ENCODE measurements around the gene CFB. TPM values are rescaled to one million over a fixed set of nuclear protein-coding genes. Genes with fewer than 3 reads are reported as not detected.

CFB gene
- polyA plus RNA-seq, 1 of the 3 experiments (the other 2 are of a cell fraction), result 42.1 TPM

- TF ChIP-seq TCF12 (IDR thresholded peaks at IDR 0.05), result no peak
- no peak for TF ChIP-seq RFX5 (IDR thresholded peaks at IDR 0.05; ENCODE audit: low read length)
- TF ChIP-seq MXI1 (IDR thresholded peaks at IDR 0.05; ENCODE audit: low read depth, low read length), result no peak
- TF ChIP-seq, protein P1, sequence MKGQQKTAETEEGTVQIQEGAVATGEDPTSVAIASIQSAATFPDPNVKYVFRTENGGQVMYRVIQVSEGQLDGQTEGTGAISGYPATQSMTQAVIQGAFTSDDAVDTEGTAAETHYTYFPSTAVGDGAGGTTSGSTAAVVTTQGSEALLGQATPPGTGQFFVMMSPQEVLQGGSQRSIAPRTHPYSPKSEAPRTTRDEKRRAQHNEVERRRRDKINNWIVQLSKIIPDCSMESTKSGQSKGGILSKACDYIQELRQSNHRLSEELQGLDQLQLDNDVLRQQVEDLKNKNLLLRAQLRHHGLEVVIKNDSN (IDR thresholded peaks at IDR 0.05; ENCODE audit: borderline replicate concordance, low read depth), result no peak
- no peak for TF ChIP-seq ELF1 (IDR thresholded peaks at IDR 0.05)
- TF ChIP-seq NFIC (IDR thresholded peaks at IDR 0.05; ENCODE audit: borderline replicate concordance), result no peak
- no peak for TF ChIP-seq FOXJ3 (CRISPR knock-in tag; IDR thresholded peaks at IDR 0.05)
- TF ChIP-seq MEF2A (IDR thresholded peaks at IDR 0.05; ENCODE audit: borderline replicate concordance, low read depth), result no peak
- no peak for TF ChIP-seq CHD2 (IDR thresholded peaks at IDR 0.05; ENCODE audit: low read length, partially characterized antibody)
- no peak for TF ChIP-seq TEAD4 (IDR thresholded peaks at IDR 0.05; ENCODE audit: borderline replicate concordance, insufficient read depth)
- no peaks in the 10 kb centered on the region for H3K79me2 ChIP-seq (ENCODE audit: insufficient read depth)
- POLR2A ChIA-PET, result interaction anchor here (2.1 kb wide), 1 partner anchor 8 kb away, joined by 7 read pairs; no protein-coding TSS in a partner anchor
Observed at GRCh38 chr6:31943742-31944141, 2.2 kb upstream of the CFB start.

GRCh38 chr6:31945154-31945506, 765 bp upstream of the CFB start:
- Histone ChIP-seq H3K9ac (no peak overlapping the region; the same call in 1 of the 2 replicates), H3K9me2 (no peaks in the 10 kb centered on the region), H3K9me3 (no peaks in the 10 kb centered on the region), H3K36me3 (replicated peaks in 1 of 2; ENCODE audit: control insufficient read depth in 1 of 2, insufficient read depth in 2 of 2, low read length in 1 of 2) (no peaks in the 10 kb centered on the region), H3F3A (replicated peaks; ENCODE audit: insufficient read depth) (peaks cover 15% of the 10 kb centered on the region), H3K4me3 (ENCODE audit: low read depth in 2 of 2, low read length in 1 of 2) (peak overlapping the region; percentile 2 to 49; a peak in 1 of 4 replicates), H2AFZ (ENCODE audit: low read depth) (peak overlapping the region; percentile 89), H3K27ac (ENCODE audit: low read depth in 2 of 2, low read length in 1 of 2) (peak overlapping the region; percentile 39 to 92; a peak in 3 of 4 replicates), H3K4me1 (ENCODE audit: control insufficient read depth in 1 of 2, insufficient read depth in 2 of 2, low read depth in 1 of 2, low read length in 1 of 2) (peaks cover 9 to 15% of the 10 kb centered on the region in 2 experiments; a peak in 1 of 4 replicates), H3K27me3 (ENCODE audit: insufficient read depth) (no peaks in the 10 kb centered on the region), H3K79me2 (ENCODE audit: insufficient read depth) (no peaks in the 10 kb centered on the region), H3K4me2 (peak overlapping the region; percentile 78), H4K20me1 (ENCODE audit: insufficient read depth) (no peaks in the 10 kb centered on the region)
- TF ChIP-seq MXI1 (IDR thresholded peaks at IDR 0.05; ENCODE audit: low read depth, low read length) (no peak), FOSL2 (IDR thresholded peaks at IDR 0.05; ENCODE audit: borderline replicate concordance, low read depth) (no peak), GABPA (IDR thresholded peaks at IDR 0.05; ENCODE audit: low read depth) (no peak), YY1 (IDR thresholded peaks at IDR 0.05; ENCODE audit: low read depth) (no peak), TAF1 (IDR thresholded peaks at IDR 0.05; ENCODE audit: borderline replicate concordance, low read depth, low read length) (no peak), TEAD4 (IDR thresholded peaks at IDR 0.05; ENCODE audit: borderline replicate concordance, insufficient read depth) (no peak), POLR2AphosphoS5 (IDR thresholded peaks at IDR 0.05; ENCODE audit: low read depth, low read length) (no peak; the same call in 1 of the 2 replicates), ELF1 (IDR thresholded peaks at IDR 0.05) (no peak), CHD2 (IDR thresholded peaks at IDR 0.05; ENCODE audit: low read length, partially characterized antibody) (no peak)
- TF ChIP-seq, protein P2, sequence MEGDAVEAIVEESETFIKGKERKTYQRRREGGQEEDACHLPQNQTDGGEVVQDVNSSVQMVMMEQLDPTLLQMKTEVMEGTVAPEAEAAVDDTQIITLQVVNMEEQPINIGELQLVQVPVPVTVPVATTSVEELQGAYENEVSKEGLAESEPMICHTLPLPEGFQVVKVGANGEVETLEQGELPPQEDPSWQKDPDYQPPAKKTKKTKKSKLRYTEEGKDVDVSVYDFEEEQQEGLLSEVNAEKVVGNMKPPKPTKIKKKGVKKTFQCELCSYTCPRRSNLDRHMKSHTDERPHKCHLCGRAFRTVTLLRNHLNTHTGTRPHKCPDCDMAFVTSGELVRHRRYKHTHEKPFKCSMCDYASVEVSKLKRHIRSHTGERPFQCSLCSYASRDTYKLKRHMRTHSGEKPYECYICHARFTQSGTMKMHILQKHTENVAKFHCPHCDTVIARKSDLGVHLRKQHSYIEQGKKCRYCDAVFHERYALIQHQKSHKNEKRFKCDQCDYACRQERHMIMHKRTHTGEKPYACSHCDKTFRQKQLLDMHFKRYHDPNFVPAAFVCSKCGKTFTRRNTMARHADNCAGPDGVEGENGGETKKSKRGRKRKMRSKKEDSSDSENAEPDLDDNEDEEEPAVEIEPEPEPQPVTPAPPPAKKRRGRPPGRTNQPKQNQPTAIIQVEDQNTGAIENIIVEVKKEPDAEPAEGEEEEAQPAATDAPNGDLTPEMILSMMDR (IDR thresholded peaks at IDR 0.05), result no peak
- CTCF ChIA-PET, result no interaction called here
- DNase-seq, result no peak
- POLR2A ChIA-PET, result no interaction called here
- WGBS (ENCODE audit: low lambda C conversion rate), result 74% methylated on average over 9 of the region's 9 CpGs

More at GRCh38 chr6:31943742-31944141, 2.2 kb upstream of the CFB start:
- CTCF ChIA-PET, result interaction anchor here (2.4 kb wide), 1 partner anchor 9 kb away, joined by 16 read pairs; no protein-coding TSS in a partner anchor
- 65% methylated on average over 3 of the region's 3 CpGs for WGBS (ENCODE audit: low lambda C conversion rate)
- DNase-seq, result no peak
- Histone ChIP-seq H3K4me2 (no peak overlapping the region), H4K20me1 (ENCODE audit: insufficient read depth) (no peaks in the 10 kb centered on the region), H3K27ac (ENCODE audit: low read depth in 2 of 2, low read length in 1 of 2) (no peak overlapping the region), H3F3A (replicated peaks; ENCODE audit: insufficient read depth) (peaks cover 15% of the 10 kb centered on the region), H3K4me1 (ENCODE audit: control insufficient read depth in 1 of 2, insufficient read depth in 2 of 2, low read depth in 1 of 2, low read length in 1 of 2) (peaks cover 9 to 17% of the 10 kb centered on the region in 2 experiments; a peak in 1 of 4 replicates), H2AFZ (ENCODE audit: low read depth) (no peak overlapping the region), H3K4me3 (ENCODE audit: low read depth in 2 of 2, low read length in 1 of 2) (no peak overlapping the region), H3K9me3 (no peaks in the 10 kb centered on the region), H3K9ac (no peak overlapping the region), H3K9me2 (no peaks in the 10 kb centered on the region), H3K27me3 (ENCODE audit: insufficient read depth) (no peaks in the 10 kb centered on the region), H3K36me3 (replicated peaks in 1 of 2; ENCODE audit: control insufficient read depth in 1 of 2, insufficient read depth in 2 of 2, low read length in 1 of 2) (no peaks in the 10 kb centered on the region)
